HG03095 (cell line): ENCODE measurements around the gene ITGA2B.
"Not testable (repeated sequence)": the region's sequence is repeated elsewhere in the genome, so short reads cannot be mapped to it uniquely, and the experiment has no call there.

Experiments
- ATAC-seq: cut with Tn5 transposase; IDR thresholded peaks from one replicate; pipeline ENCODE4 v1.9.1; 2021; ENCODE audit warnings: moderate library complexity; ENCODE audit not compliant: unreplicated experiment

Gene ITGA2B

DNA sequence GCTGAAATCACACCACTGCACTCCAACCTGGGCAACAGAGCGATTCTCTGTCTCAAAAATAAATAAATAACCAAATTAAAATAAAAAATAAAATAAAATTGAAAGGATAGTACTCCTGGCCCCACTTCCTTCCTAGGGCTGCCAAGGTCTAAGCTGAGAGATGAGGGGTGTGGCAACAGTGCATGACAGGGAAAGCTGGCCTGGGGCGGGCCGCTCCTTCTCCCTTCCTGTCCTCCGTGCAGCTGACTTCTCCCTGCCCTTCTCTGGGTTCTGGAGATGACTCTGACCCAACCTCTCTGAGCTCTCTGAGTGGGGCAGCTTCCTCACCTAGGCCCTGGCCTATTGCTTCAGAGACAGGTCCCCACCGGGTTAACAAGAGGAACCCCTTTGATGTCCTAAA is 56.1 kb downstream of the ITGA2B start:
- ATAC-seq = no peak

DNA sequence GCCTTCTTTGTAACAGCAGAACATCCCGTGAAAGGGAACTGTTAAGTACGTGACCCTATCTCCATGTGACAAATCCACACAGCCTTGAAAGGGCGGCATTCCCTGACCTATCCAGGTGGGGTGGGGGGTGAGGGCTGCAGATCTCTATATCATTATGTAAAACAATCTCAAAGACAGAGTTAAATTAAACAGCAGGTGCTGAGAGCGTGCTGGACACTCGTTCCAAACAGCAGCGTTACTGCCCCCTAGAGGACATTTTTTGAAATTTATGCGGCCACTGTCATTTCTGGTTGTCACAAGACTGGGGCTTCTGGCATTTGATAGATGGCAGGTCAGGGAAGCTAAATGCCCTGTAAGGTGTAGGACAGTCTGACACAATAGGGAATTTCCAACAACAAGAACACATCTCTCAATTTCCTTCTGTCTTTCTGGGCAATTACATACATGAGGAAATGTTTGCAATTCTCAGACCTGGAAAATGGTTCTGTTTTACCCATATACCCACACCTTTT is 58.1 kb downstream of the ITGA2B start:
- no peak for ATAC-seq

DNA sequence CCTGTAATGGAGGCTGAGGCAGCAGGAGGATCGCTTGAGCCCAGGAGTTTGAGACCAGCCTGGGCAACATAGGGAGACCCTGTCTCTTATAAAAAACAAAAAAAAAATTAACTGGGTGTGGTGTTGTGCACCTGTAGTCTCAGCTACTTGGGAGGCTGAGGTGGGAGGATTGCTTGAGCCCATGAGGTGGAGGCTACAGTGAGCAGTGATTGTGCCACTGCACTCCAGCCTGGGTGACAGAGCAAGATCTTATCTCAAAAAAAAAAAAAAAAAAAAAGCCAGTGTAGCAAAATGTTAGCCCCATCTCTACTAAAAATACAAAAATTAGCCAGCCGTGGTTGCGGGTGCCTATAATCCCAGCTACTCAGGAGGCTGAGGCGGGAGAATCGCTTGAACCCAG is 59.2 kb downstream of the ITGA2B start:
- not testable (repeated sequence) for ATAC-seq

DNA sequence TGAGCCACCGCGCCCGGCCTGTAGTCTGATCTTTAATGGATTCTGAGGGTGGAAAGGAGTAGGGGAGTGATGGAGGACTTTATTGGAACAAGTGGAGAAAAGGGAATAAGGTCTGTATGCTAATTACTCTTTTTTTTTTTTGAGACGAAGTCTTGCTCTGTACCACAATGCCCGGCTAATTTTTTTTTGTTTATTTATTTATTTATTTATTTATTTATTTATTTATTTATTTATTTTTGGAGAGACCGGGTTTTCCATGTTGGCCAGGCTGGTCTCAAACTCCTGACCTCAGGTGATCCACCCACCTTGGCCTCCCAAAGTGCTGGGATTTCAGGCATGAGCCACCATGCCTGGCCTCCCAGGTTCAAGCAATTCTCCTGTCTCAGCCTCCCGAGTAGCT is 59.9 kb downstream of the ITGA2B start:
- ATAC-seq = not testable (repeated sequence)

DNA sequence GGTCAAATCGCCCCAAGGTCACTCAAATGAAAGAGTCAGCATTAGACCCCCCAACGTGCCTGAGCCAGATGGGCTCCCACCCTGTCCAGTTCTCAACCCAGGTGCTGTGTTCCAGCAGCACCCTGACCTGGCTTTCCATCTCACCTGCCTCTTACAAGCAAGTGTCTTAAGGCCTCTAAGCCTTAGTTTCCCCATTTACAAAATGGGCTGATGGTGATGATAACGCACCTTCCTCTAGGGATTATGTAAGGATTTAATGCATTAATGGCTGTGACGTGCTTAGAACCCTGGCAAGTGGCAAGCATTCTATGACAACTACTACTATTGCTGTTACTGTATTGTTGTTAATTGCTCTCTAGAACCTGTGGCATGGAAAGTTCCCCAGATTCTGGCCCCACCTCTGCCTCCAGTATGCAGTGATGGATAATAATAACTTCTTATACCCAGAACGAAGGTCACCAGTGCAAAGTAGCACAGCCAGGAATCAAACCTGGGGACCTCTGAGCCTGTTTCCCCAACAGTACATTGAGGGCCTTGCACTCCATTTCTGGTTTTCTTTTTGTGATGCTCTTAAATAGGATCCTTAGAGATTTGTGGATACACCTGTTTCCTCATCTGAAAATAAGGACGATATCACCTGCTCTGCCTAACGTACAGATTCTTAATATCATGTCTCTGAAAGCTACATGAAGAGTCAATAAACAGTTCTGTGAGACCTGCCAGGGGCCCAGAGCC is 61.6 kb downstream of the ITGA2B start:
- ATAC-seq = no peak

DNA sequence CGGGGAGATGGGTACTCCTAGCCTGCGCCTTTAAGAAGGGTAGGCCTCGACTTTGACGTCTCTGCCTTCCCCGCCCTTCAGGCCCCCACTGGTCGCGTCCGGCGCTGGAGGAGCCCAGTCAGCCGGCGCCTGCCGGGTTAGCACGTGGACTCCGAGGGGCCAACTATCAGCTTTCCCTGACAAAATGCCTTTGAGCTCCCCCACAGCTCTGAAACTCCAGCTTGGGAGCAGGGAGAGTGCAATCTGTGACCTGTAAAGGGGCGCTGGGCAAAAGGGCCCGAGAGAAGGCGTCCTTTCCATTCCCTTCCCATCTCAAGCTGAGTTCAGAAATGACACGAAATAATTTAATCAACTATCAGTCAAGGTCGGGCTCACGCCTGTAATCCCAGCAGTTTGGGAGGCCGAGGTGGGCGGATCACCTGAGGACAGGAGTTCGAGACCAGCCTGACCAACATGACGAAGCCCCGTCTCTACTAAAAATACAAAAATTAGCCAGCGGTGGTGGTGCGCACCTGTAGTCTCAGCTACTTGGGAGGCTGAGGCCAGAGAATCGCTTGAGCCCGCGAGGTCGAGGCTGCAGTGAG is 62.5 kb downstream of the ITGA2B start:
- ATAC-seq = peak; percentile 43

DNA sequence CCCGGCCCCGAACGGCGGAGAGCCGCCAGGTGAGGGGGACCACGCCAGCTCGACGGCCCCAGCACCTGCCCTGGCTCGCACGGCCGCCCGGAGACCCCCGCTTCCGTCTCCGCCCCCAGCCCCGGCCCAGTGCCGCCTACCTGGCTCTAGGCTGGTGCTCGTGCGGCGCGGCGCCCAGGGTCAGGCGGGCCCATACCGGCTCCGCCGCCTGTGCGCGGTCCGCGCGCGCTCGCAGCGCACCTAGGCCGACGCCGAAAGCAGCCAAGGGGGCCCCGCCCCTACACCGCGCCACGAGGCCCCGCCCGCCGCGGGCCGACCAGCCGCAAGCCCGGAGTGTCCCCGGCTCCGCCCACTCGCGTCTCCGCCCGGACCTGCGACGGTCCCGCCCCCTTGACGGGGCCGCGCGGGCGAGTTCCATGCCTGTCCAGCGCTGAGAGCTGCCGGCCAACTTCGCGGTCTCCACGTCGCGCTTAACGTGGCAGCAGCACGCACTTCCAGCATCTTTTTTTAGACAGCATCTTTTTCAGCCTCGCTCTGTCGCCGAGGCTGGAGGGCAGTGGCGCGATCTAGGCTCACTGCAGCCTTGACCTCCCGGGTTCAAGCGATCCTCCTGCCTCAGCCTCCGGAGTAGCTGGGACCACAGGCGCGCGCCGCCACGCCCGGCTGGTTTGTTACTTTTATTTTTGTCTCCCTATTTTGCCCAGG is 64.7 kb downstream of the ITGA2B start, which contains the start of gene SLC25A39:
Gene SLC25A39, minus strand, starts transcription at position 253 of the 705 bp plus-strand sequence. CDS start 1,261 bp downstream, outside the sequence.
- peak; percentile 40 for ATAC-seq

DNA sequence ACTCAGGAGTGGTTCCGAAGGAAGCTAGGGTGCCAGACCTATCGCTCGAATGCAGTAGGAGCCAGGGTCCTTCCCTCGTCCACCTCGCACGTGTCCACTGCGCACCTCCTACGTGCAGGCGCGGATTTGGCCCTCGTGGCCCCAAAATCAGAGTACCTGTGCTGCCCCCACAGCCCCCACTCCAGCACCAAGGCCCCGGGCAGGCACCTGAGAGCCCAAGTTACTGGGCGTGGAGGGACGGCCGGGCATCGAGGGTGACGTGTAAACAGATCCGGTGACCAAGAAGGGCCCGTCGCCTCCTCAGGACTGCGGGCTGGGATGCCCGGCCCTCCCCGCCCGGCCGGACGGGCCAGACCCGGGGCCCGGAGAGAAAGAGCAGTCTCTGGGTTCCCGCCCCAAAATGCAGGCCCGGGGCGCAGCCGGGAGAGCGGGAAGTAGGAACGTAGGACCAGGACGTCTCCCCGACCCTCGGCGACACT is 65.3 kb downstream of the ITGA2B start:
- ATAC-seq = no peak

DNA sequence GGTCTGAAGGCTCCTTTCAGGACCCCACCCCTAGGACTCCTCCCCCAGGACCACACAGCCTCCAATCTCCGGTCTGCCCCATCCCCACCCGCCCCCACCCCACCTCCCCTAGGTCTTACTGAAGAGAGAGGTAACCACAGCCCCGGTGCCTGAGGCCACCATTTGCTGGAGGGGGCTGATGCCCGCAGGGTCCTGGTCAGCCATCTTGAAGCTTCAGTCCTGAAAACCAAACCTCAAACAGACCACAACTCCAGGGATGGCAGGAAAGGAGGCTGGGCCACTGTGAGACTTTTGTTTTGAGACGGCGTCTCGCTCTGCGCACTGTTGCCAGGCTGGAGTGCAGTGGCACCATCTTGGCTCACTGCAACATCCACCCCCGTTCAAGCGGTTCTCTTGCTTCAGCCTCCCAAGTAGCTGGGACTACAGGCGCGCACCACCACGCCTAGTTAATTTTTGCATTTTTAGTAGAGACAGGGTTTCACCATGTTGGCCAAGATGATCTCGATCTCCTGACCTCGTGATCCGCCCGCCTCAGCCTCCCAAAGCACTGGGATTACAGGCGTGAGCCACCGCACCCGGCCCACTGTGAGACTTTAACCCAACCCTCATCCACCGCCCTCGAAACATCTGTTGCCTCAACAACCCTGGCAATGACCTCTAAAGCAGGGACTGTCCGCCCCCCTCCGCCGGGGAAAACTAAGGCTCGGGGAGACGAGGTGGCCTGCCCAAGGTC is 65.9 kb downstream of the ITGA2B start:
- no peak for ATAC-seq

DNA sequence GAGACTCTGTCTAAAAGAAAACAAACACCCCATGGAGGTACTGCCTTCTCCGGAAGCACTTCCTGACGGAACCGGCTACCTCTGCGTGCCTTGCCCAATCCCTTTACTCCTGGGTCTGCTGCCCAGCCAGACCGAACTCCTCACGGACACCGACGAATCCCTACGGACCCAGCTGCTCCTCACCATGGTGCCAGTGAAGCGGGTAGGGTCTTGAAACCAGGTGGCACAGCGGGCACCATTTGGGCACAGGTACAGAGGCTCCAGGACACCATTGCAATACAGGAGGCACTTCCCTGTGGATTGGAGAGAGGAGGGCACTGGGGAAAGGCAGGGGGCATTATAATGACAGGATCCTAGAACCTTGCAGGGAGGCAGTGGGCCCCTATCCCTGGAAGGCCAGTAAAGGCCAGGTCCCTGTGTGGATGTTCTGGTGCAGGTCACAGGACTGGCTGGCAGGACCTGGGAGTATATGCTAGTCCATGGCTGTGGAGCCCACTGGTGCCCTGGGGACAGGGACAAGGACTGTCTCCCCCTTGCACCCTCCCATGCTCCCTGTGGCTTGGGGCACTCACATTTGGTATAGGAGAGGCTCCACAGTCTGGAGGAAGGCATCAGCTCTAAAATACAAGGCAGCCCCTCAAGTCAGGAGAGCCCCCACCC is 67.1 kb downstream of the ITGA2B start:
- ATAC-seq = no peak
